HCT116 (cell line): ENCODE data around the gene FKBP15. TPM values are rescaled to one million over a fixed set of nuclear protein-coding genes. Genes with fewer than 3 reads are reported as not detected.

Experiments used
- ATAC-seq: fragments of 200-7000 bp; cut with Tn5 transposase; 2 replicates; pipeline ENCODE4 v1.9.1; 2020; ENCODE audit warnings: mild to moderate bottlenecking, moderate library complexity
- BruUV-seq: library from RNA; stranded (reverse); fragments of 400-500 nt; replicated peaks from 2 replicates; lab custom pipeline; 2021; lab: Mats Ljungman, UMichigan
- CTCF ChIA-PET: fragments of 300-600 bp; sonication (Branson Sonifier 250); formaldehyde crosslinking; loops from one replicate; lab custom pipeline; 2021; ENCODE audit warnings: antibody characterized with exemption; lab: Charles Lee
- POLR2A ChIA-PET: fragments of 300-600, 350-600 bp; sonication (Branson Sonifier 250); formaldehyde crosslinking; loops from one replicate; lab custom pipeline; 2021; ENCODE audit warnings: antibody characterized with exemption; lab: Charles Lee
- RAD21 ChIA-PET, 2 experiments: fragments of 300-600 bp; sonication (Branson Sonifier 250); formaldehyde crosslinking; loops; one replicate each; lab custom pipeline; 2023; ENCODE audit warnings: low total read pairs in 2 of 2; ENCODE audit not compliant: uncharacterized antibody in 2 of 2, unreplicated experiment in 2 of 2, low non-redundant PET in 1 of 2; lab: Charles Lee
- DNase-seq: peaks from one replicate; pipeline ENCODE4 v3.0.0-alpha.2; 2010; ENCODE audit warnings: low read depth, low spot score
- H2AFZ ChIP-seq: fragments of 200-600 bp; shearing (Covaris generic), sonication (generic); 2 replicates; pipeline ENCODE4 v1.6.1; 2017; ENCODE audit warnings: low read depth, mixed run types, mixed read lengths, antibody characterized with exemption, low read length; ENCODE audit not compliant: poor library complexity, severe bottlenecking
- H3K27ac ChIP-seq: 2 replicates; pipeline ENCODE4 v1.5.1; 2012; ENCODE audit warnings: low read depth, low read length
- H3K27me3 ChIP-seq: fragments of 200-600 bp; sonication (generic); 2 replicates; pipeline ENCODE4 v1.6.1; 2016; ENCODE audit warnings: mixed run types, low read length, mixed read lengths; ENCODE audit not compliant: insufficient read depth
- H3K36me3 ChIP-seq, 2 experiments: fragments of 200-500 bp in 1 of 2; fragments of 200-600 bp in 1 of 2; sonication (Bioruptor generic) in 1 of 2; sonication (generic) in 1 of 2; 2 replicates each; pipeline versions ENCODE4 v1.5.1 to v1.6.1; 2014 to 2016; ENCODE audit warnings: low read length in 2 of 2, inconsistent platforms in 1 of 2, mixed read lengths in 1 of 2, mixed run types in 1 of 2; ENCODE audit not compliant: insufficient read depth in 2 of 2, control insufficient read depth in 1 of 2
- H3K4me1 ChIP-seq, 2 experiments: fragments of 200-600 bp in 1 of 2; sonication (generic) in 1 of 2; 2 replicates each; pipeline versions ENCODE4 v1.5.1 to v1.6.1; 2012 to 2017; ENCODE audit warnings: low read length in 2 of 2, inconsistent platforms in 1 of 2, mild to moderate bottlenecking in 1 of 2, mixed read lengths in 1 of 2, mixed run types in 1 of 2, moderate library complexity in 1 of 2; ENCODE audit not compliant: insufficient read depth in 2 of 2, control insufficient read depth in 1 of 2
- H3K4me2 ChIP-seq: fragments of 200-600 bp; sonication (generic); 2 replicates; pipeline ENCODE4 v1.6.1; 2017; ENCODE audit warnings: mixed run types, low read length, mixed read lengths
- H3K4me3 ChIP-seq, 2 experiments: fragments of 200-600 bp in 1 of 2; sonication (generic) in 1 of 2; replicated peaks in 1 of 2; 2 replicates each; pipeline ENCODE4 v1.5.1; 2011 to 2016; ENCODE audit warnings: low read length in 2 of 2, control low read depth in 1 of 2, low read depth in 1 of 2, mild to moderate bottlenecking in 1 of 2, mixed read lengths in 1 of 2, mixed run types in 1 of 2
- H3K79me2 ChIP-seq: fragments of 200-600 bp; sonication (generic); 2 replicates; pipeline ENCODE4 v1.6.1; 2017; ENCODE audit warnings: mild to moderate bottlenecking, mixed run types, low read length, moderate library complexity, mixed read lengths; ENCODE audit not compliant: insufficient read depth
- H3K9ac ChIP-seq: fragments of 200-600 bp; sonication (generic); 2 replicates; pipeline ENCODE4 v1.6.1; 2016; ENCODE audit warnings: low read length, mixed read lengths
- H3K9me2 ChIP-seq: fragments of 200-600 bp; sonication (generic), shearing (Covaris generic); 2 replicates; pipeline ENCODE4 v1.6.1; 2017; ENCODE audit warnings: mixed run types, mild to moderate bottlenecking, moderate library complexity; ENCODE audit not compliant: insufficient read depth
- H3K9me3 ChIP-seq, 2 experiments: fragments of 200-500 bp in 1 of 2; fragments of 200-600 bp in 1 of 2; sonication (Bioruptor generic) in 1 of 2; sonication (generic) in 1 of 2; 2 replicates each; pipeline ENCODE4 v1.6.1; 2014 to 2017; ENCODE audit warnings: low read length in 2 of 2, mixed read lengths in 2 of 2, inconsistent platforms in 1 of 2, low read depth in 1 of 2, mild to moderate bottlenecking in 1 of 2, mixed run types in 1 of 2, moderate library complexity in 1 of 2; ENCODE audit not compliant: control insufficient read depth in 1 of 2, insufficient read depth in 1 of 2
- H4K20me1 ChIP-seq: fragments of 200-600 bp; sonication (generic), shearing (Covaris generic); 2 replicates; pipeline ENCODE4 v1.6.1; 2017; ENCODE audit warnings: mixed run types, mild to moderate bottlenecking, moderate library complexity; ENCODE audit not compliant: insufficient read depth
- CEBPB ChIP-seq: IDR thresholded peaks from 2 replicates; pipeline ENCODE4 v1.6.1; 2012; ENCODE audit warnings: low read depth
- FOSL1 ChIP-seq: IDR thresholded peaks from 2 replicates; pipeline ENCODE4 v1.6.1; 2012; ENCODE audit warnings: low read depth
- JUND ChIP-seq: IDR thresholded peaks from 2 replicates; pipeline ENCODE4 v1.6.1; 2012
- RAD21 ChIP-seq: IDR thresholded peaks from 2 replicates; pipeline ENCODE4 v1.6.1; 2012; ENCODE audit warnings: low read depth, mild to moderate bottlenecking
- REST ChIP-seq: IDR thresholded peaks from 2 replicates; pipeline ENCODE4 v1.6.1; 2012; ENCODE audit warnings: low read depth
- SP1 ChIP-seq: IDR thresholded peaks from 2 replicates; pipeline ENCODE4 v1.6.1; 2012; ENCODE audit warnings: low read depth
- TCF7L2 ChIP-seq: IDR thresholded peaks from 2 replicates; pipeline ENCODE4 v1.7.0; 2011; ENCODE audit warnings: borderline replicate concordance, inconsistent platforms; ENCODE audit not compliant: insufficient read depth, insufficient read length; ENCODE audit errors: extremely low read depth
- YY1 ChIP-seq: IDR thresholded peaks from 2 replicates; pipeline ENCODE4 v1.6.1; 2011; ENCODE audit warnings: low read length, low read depth, moderate library complexity, mild to moderate bottlenecking; ENCODE audit not compliant: insufficient replicate concordance; ENCODE audit errors: extremely low read depth
- ZFX ChIP-seq: fragments of 450-650 bp; IDR thresholded peaks from 2 replicates; pipeline ENCODE4 v1.6.1; 2017
- ZNF274 ChIP-seq: fragments of 200-500 bp; sonication (Bioruptor generic); IDR thresholded peaks from 2 replicates; pipeline ENCODE4 v1.6.1; 2014; ENCODE audit warnings: mild to moderate bottlenecking, low read depth, low read length, inconsistent platforms
- intact Hi-C: fragments of 100-400 bp; cut with micrococcal nuclease; formaldehyde crosslinking; loops from 2 replicates; pipeline ENCODE4 v1.10.0; 2022
- total RNA-seq: library from RNA; stranded (reverse); gene quantifications from one replicate; pipeline ENCODE4 v1.2.1, GENCODE V29; 2021; ENCODE audit not compliant: unreplicated experiment
- TF ChIP-seq, protein P1 (sequence below): IDR thresholded peaks from 2 replicates; pipeline ENCODE4 v1.6.1; 2011; ENCODE audit warnings: mild to moderate bottlenecking, low read length, moderate library complexity; ENCODE audit not compliant: insufficient replicate concordance; ENCODE audit errors: extremely low read depth

Gene FKBP15
- total RNA-seq, 1 experiment from 2014 or later: 13.8 TPM

- no peak for TF ChIP-seq FOSL1
- TF ChIP-seq TCF7L2: no peak
- TF ChIP-seq RAD21: no peak
Observed at GRCh38 chr9:113173341-113173740, 47.7 kb downstream of the FKBP15 start (continued).

- no peaks in the 10 kb centered on the region for H4K20me1 ChIP-seq
- intact Hi-C loops: no loop called here
- no TSS peak for BruUV-seq
- no peak overlapping the region for H3K9ac ChIP-seq
- no peaks in the 10 kb centered on the region for H3K9me3 ChIP-seq
- peaks cover 42 to 43% of the 10 kb centered on the region in 2 experiments for H3K36me3 ChIP-seq
- H2AFZ ChIP-seq: no peak overlapping the region
- ATAC-seq (no peak), DNase-seq (no peak)
- POLR2A ChIA-PET: no interaction called here
- no peak overlapping the region for H3K27ac ChIP-seq
- H3K4me2 ChIP-seq: no peak overlapping the region
- no peaks in the 10 kb centered on the region for H3K4me1 ChIP-seq
- CTCF ChIA-PET: no interaction called here
- H3K79me2 ChIP-seq: no peaks in the 10 kb centered on the region
- no peak overlapping the region for H3K4me3 ChIP-seq
- no peaks in the 10 kb centered on the region for H3K27me3 ChIP-seq
- TF ChIP-seq CEBPB (no peak), YY1 (no peak), JUND (no peak), ZFX (no peak), FOSL1 (no peak), REST (no peak), ZNF274 (no peak), RAD21 (no peak), SP1 (no peak)
- TF ChIP-seq, protein P1, sequence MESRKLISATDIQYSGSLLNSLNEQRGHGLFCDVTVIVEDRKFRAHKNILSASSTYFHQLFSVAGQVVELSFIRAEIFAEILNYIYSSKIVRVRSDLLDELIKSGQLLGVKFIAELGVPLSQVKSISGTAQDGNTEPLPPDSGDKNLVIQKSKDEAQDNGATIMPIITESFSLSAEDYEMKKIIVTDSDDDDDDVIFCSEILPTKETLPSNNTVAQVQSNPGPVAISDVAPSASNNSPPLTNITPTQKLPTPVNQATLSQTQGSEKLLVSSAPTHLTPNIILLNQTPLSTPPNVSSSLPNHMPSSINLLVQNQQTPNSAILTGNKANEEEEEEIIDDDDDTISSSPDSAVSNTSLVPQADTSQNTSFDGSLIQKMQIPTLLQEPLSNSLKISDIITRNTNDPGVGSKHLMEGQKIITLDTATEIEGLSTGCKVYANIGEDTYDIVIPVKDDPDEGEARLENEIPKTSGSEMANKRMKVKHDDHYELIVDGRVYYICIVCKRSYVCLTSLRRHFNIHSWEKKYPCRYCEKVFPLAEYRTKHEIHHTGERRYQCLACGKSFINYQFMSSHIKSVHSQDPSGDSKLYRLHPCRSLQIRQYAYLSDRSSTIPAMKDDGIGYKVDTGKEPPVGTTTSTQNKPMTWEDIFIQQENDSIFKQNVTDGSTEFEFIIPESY: no peak
- H3K9me2 ChIP-seq: no peaks in the 10 kb centered on the region
- RAD21 ChIA-PET: no interaction called here
Observed at GRCh38 chr9:113168809-113169208, 52.3 kb downstream of the FKBP15 start.
